ENCODE data around the gene MDM4.

MDM4 gene

DNA sequence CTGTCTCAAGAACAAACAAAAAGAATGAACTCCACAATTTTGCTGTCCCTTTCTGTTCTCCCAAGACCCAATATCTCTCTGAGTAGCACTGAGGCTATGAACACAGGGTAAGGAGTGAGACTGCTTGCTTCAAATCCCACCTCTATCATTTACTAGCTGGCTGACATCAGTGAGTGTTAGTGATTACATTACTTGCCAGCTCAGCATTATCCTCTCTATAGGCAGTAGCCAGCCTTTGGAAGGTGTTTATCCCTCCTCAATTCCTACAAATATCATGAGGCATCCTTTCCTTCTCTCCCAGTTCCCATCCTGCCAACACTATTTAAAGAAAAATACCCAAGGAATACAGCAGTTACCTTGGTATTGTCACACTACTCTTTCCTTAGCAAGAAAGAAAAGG is 24.6 kb upstream of the MDM4 start:
- no peak for DNase-seq (ENCODE audit: low read depth)
- H3K4me3 ChIP-seq (ENCODE audit: control insufficient read depth, low read depth, low read length): no peak overlapping the region
- TF ChIP-seq, protein P1, sequence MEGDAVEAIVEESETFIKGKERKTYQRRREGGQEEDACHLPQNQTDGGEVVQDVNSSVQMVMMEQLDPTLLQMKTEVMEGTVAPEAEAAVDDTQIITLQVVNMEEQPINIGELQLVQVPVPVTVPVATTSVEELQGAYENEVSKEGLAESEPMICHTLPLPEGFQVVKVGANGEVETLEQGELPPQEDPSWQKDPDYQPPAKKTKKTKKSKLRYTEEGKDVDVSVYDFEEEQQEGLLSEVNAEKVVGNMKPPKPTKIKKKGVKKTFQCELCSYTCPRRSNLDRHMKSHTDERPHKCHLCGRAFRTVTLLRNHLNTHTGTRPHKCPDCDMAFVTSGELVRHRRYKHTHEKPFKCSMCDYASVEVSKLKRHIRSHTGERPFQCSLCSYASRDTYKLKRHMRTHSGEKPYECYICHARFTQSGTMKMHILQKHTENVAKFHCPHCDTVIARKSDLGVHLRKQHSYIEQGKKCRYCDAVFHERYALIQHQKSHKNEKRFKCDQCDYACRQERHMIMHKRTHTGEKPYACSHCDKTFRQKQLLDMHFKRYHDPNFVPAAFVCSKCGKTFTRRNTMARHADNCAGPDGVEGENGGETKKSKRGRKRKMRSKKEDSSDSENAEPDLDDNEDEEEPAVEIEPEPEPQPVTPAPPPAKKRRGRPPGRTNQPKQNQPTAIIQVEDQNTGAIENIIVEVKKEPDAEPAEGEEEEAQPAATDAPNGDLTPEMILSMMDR (IDR thresholded peaks at IDR 0.05; ENCODE audit: control insufficient read depth, insufficient read depth, low read depth, low read length, missing control alignments): no peak

DNA sequence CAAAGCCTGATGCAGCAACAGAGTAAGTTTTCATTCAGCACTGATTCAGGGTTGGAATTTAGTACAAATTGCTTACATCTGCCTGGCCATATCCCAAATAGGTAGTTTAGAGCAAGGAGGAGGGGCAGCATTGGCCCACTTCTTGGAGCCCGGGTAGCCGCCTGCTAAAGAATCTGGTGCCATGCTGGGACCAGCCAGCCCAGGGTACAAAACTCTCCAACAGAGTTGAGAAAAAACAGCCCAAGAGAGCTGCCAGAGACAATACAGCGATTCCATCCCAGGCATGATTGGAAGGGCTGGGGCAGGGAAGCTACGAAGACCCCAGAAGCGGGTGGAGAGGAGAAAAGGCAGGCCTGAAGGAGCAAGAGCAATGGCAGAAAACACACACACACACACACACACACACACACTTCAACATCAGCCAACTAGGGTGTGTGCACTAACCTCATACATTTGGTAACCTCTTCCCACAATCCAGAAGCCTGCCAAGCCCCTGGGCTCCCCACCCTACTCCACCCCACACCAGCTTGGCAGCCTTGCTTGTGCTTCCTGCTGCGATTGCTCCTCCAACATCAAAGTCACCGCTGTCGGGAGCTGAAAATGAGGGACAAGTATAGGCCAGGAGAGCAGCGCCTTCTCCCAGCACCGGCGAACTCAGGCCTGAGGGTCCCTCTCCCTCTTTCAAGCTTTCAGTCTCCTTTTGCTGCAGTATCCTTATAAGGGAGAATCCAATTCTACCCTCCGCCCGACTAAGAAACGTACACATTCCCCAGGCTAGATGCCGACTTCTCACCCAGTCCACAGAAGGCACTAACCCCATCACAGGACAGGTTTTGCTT is 22.8 kb upstream of the MDM4 start:
- peak overlapping the region; percentile 52 for H3K4me3 ChIP-seq (ENCODE audit: control insufficient read depth, low read depth, low read length)

DNA sequence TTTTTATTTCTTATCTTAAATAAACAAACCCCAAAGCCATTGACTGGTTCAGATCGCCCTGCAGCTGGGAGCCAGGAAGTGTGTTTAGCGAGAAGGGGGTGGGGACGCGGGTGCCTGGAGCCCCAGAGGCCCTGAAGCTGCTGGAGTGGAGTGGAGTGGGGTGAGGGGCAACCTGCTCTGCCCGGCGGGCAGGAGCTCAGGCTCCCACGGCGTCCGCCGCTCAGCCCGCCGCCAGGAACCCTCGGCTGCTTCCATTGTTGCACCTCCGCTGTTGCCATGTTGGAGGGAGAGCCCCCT is 22.3 kb upstream of the MDM4 start:
- peak overlapping the region; percentile 52 for H3K4me3 ChIP-seq (ENCODE audit: control insufficient read depth, low read depth, low read length)
- TF ChIP-seq, protein P1 (IDR thresholded peaks at IDR 0.05; ENCODE audit: control insufficient read depth, insufficient read depth, low read depth, low read length, missing control alignments): no peak
- no peak for DNase-seq (ENCODE audit: low read depth)

More for the DNA sequence above, 22.8 kb upstream of the MDM4 start:
- TF ChIP-seq, protein P1 (IDR thresholded peaks at IDR 0.05; ENCODE audit: control insufficient read depth, insufficient read depth, low read depth, low read length, missing control alignments): no peak
- DNase-seq (ENCODE audit: low read depth): peak; percentile 62

DNA sequence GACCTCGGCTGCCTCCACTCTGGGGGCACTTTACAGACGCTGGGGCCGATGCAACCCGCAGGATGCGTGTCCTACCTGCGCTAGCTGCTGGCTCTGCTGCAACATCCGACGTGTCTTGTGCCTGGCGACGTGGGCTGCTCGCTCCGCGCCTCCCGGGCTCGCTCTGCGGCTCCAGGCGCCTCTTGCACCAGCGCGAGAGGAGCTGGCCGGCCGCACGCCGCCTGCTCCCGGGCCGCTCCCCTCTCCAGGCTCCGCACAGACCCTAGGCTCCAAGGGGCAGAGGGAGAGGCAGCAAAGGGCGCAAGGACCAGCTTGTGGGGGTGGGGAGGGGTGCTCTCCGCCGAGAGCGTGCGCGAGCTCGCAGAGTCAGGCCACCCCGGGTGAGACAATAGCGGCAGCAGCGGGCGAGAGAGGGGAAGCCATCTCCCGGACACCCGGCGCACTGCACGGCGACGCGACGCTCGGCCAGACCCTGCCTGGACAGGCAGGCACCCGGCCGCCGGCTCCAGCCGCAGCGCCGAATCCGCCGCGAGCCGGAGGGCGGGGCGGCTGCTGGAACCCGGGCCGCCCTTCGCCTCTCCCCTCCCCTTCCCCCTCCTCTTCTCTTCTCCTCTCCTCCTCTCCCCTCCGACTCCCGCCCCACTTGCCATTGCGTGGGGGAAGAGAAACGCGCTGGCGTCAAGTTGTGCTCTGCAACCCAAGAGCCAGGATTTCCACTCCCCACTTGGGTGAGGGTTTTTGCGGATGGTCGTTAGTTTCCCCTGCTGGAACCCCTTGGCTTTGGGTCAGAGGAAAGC is 21.7 kb upstream of the MDM4 start, which contains the start of gene PIK3C2B:
TSS of gene PIK3C2B (minus strand) at position 525 of the 797 bp plus-strand sequence. CDS start 25,003 bp downstream, outside the sequence.
- no peak for DNase-seq (ENCODE audit: low read depth)
- TF ChIP-seq, protein P1 (IDR thresholded peaks at IDR 0.05; ENCODE audit: control insufficient read depth, insufficient read depth, low read depth, low read length, missing control alignments): peak; percentile 41
- H3K4me3 ChIP-seq (ENCODE audit: control insufficient read depth, low read depth, low read length): peak within 1 kb of the TSS; percentile 52

DNA sequence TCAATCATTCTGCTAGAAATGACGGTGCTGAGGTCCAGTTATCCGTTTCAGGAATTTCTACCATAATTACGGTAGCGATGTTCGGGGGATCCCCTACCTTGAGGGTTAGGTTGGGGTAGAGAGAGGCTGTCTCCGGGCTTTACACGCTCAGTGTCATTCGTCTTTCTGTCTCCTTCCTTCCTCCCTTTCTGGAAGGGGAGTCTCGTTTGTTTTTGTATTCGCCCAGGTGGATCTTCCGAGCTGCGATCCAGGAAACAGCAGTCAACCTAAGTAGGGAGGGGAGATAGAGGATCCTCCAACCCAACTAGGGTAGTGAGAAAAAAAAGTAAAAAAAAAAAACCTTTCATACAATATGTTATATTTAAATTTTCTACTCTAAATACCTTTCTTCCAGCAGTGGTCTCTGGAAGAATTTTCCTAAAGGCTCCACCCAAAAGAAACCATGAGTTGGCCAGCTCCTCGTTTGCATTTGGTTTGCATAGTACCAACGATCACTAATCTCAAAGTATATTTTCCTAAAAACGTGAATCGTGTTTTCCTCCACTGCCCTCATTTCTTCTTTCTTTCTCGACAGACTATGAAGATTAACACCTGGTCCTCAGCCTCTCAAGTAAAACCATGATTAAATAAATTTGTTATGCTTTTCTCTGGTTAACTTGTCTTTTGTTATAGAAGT is 21.0 kb upstream of the MDM4 start:
- DNase-seq (ENCODE audit: low read depth): no peak

DNA sequence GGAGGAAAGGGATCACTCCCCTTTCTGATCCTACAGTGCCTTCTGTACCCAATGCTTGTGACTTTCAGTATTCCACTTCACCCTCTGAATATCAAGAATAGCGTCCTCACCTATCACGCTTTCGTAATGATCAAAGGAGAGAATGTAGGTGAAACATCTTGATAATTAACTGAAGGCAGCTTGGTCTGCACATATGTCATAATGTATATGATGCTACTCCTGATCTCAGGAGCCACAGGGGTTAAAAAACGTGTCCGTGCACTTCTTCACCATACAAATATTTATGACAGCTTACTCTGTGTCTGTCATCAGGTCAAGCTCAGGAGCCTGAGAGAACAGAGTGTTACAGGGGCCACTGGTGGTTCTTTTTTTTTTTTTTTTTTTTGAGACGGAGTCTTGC is 20.4 kb upstream of the MDM4 start:
- H3K4me3 ChIP-seq (ENCODE audit: control insufficient read depth, low read depth, low read length): no peak overlapping the region
- DNase-seq (ENCODE audit: low read depth): no peak
- TF ChIP-seq, protein P1 (IDR thresholded peaks at IDR 0.05; ENCODE audit: control insufficient read depth, insufficient read depth, low read depth, low read length, missing control alignments): no peak

More for the DNA sequence above, 21.0 kb upstream of the MDM4 start:
- H3K4me3 ChIP-seq (ENCODE audit: control insufficient read depth, low read depth, low read length): peak overlapping the region; percentile 52
- TF ChIP-seq, protein P1 (IDR thresholded peaks at IDR 0.05; ENCODE audit: control insufficient read depth, insufficient read depth, low read depth, low read length, missing control alignments): no peak
